Endothelial cell of umbilical vein (primary cell): Measurements from ENCODE around the gene DAP. TPM values are rescaled to one million over a fixed set of nuclear protein-coding genes. Genes with fewer than 3 reads are reported as not detected.

ENCODE experiments used
- BruUV-seq: library from RNA; stranded (reverse); fragments of 400-500 nt; replicated peaks from 2 replicates; lab custom pipeline; 2021; lab: Mats Ljungman, UMichigan
- CTCF ChIA-PET: fragments of 300-600, 350-600 bp; sonication (Branson Sonifier 250); formaldehyde crosslinking; loops from one replicate; lab custom pipeline; 2021; ENCODE audit warnings: antibody characterized with exemption, inconsistent platforms; lab: Charles Lee
- POLR2A ChIA-PET: fragments of 300-600, 350-600 bp; sonication (Branson Sonifier 250); formaldehyde crosslinking; loops from one replicate; lab custom pipeline; 2021; ENCODE audit warnings: antibody characterized with exemption, inconsistent platforms; lab: Charles Lee
- DNase-seq: peaks from one replicate; pipeline ENCODE4 v3.0.0-alpha.2; 2011; ENCODE audit warnings: low read depth, low spot score
- FAIRE-seq: peaks from 2 replicates; lab custom pipeline; 2011; peaks lifted over from hg19 to GRCh38; lab: Jason Lieb, UNC
- H2AFZ ChIP-seq: 2 replicates; pipeline ENCODE4 v1.6.0; 2012; ENCODE audit warnings: low read depth, low read length, control low read depth, inconsistent platforms
- H3K27ac ChIP-seq: 2 replicates; pipeline ENCODE4 v1.5.1; 2011; ENCODE audit warnings: low read depth, mild to moderate bottlenecking, control low read depth, low read length, moderate library complexity; ENCODE audit not compliant: insufficient read depth
- H3K27me3 ChIP-seq, 2 experiments: 2 replicates each; pipeline versions ENCODE4 v1.6.0 to v1.6.1; 2011; ENCODE audit warnings: low read length in 2 of 2, mixed read lengths in 1 of 2; ENCODE audit not compliant: control insufficient read depth in 2 of 2, insufficient read depth in 2 of 2
- H3K36me3 ChIP-seq, 2 experiments: 2 replicates in 1 of 2; 3 replicates in 1 of 2; pipeline ENCODE4 v1.5.1; 2011; ENCODE audit warnings: low read length in 2 of 2, mild to moderate bottlenecking in 1 of 2, moderate library complexity in 1 of 2; ENCODE audit not compliant: control insufficient read depth in 2 of 2, insufficient read depth in 2 of 2; ENCODE audit errors: extremely low read depth in 1 of 2
- H3K4me1 ChIP-seq: 3 replicates; pipeline ENCODE4 v1.5.1; 2011; ENCODE audit warnings: mild to moderate bottlenecking, low read length; ENCODE audit not compliant: control insufficient read depth, insufficient read depth; ENCODE audit errors: extremely low read depth
- H3K4me2 ChIP-seq: 2 replicates; pipeline ENCODE4 v1.6.1; 2011; ENCODE audit warnings: low read length, control low read depth, mixed read lengths; ENCODE audit not compliant: insufficient read depth
- H3K4me3 ChIP-seq, 3 experiments: fragments of 200-600 bp in 1 of 3; sonication (generic), shearing (Covaris generic) in 1 of 3; replicated peaks in 1 of 3; 2 replicates each; pipeline ENCODE4 v1.5.1; 2011 to 2016; ENCODE audit warnings: control low read depth in 3 of 3, low read length in 3 of 3, mild to moderate bottlenecking in 2 of 3, inconsistent platforms in 1 of 3, low read depth in 1 of 3, moderate library complexity in 1 of 3; ENCODE audit not compliant: insufficient read depth in 1 of 3
- H3K79me2 ChIP-seq: 2 replicates; pipeline ENCODE4 v1.6.0; 2012; ENCODE audit warnings: low read length, inconsistent platforms; ENCODE audit not compliant: control insufficient read depth, insufficient read depth
- H3K9ac ChIP-seq: replicated peaks from 2 replicates; pipeline ENCODE3; 2011; ENCODE audit warnings: low read length, control low read depth; ENCODE audit not compliant: insufficient read depth; ENCODE audit errors: extremely low read depth
- H3K9me1 ChIP-seq: replicated peaks from 3 replicates; pipeline ENCODE4 v1.6.0; 2011; ENCODE audit warnings: mild to moderate bottlenecking, low read length; ENCODE audit not compliant: control insufficient read depth, insufficient read depth; ENCODE audit errors: extremely low read depth
- H3K9me3 ChIP-seq: replicated peaks from 2 replicates; pipeline ENCODE4 v1.5.1; 2012; ENCODE audit warnings: low read length, inconsistent platforms; ENCODE audit not compliant: control insufficient read depth, insufficient read depth
- H4K20me1 ChIP-seq: replicated peaks from 2 replicates; pipeline ENCODE3; 2011; ENCODE audit warnings: mild to moderate bottlenecking, low read length; ENCODE audit not compliant: control insufficient read depth, insufficient read depth; ENCODE audit errors: extremely low read depth
- EZH2 ChIP-seq: IDR thresholded peaks from 2 replicates; pipeline ENCODE4 v1.6.1; 2012; ENCODE audit warnings: borderline replicate concordance, low read depth, mild to moderate bottlenecking, moderate library complexity, low read length, inconsistent platforms; ENCODE audit not compliant: severe bottlenecking
- FOS ChIP-seq: IDR thresholded peaks from 2 replicates; pipeline ENCODE4 v1.6.1; 2011; ENCODE audit warnings: mild to moderate bottlenecking, low read length, moderate library complexity, borderline replicate concordance; ENCODE audit not compliant: insufficient read depth
- GATA2 ChIP-seq: IDR thresholded peaks from 2 replicates; pipeline ENCODE4 v1.7.0; 2011; ENCODE audit warnings: low read depth, mild to moderate bottlenecking, moderate library complexity, mixed read lengths, low read length; ENCODE audit not compliant: insufficient read length, insufficient read depth
- JUN ChIP-seq: IDR thresholded peaks from 2 replicates; pipeline ENCODE4 v1.6.1; 2011; ENCODE audit warnings: borderline replicate concordance, low read depth; ENCODE audit not compliant: insufficient read length, insufficient read depth
- MYC ChIP-seq: IDR thresholded peaks from one replicate; pipeline ENCODE4 v1.6.1; 2011; ENCODE audit warnings: mild to moderate bottlenecking, low read depth, low read length
- POLR2A ChIP-seq: IDR thresholded peaks from 2 replicates; pipeline ENCODE4 v1.6.1; 2012; ENCODE audit warnings: low read depth, mild to moderate bottlenecking, control low read depth, low read length
- POLR2AphosphoS5 ChIP-seq: IDR thresholded peaks from 2 replicates; pipeline ENCODE4 v1.6.1; 2012; ENCODE audit warnings: low read depth, mild to moderate bottlenecking, control low read depth, low read length, moderate library complexity; ENCODE audit not compliant: insufficient read depth
- dilution Hi-C: fragments of 300-500 bp; cut with MboI; formaldehyde crosslinking; loops from one replicate; pipeline ENCODE4 v1.15.0; 2019; ENCODE audit warnings: low sequenced_read_pairs; ENCODE audit not compliant: extremely low pct_ligation_motif_present
- intact Hi-C: fragments of 100-400 bp; cut with micrococcal nuclease; formaldehyde crosslinking; loops from one replicate; pipeline ENCODE4 v1.10.0; 2022
- polyA plus RNA-seq, 4 experiments: library from polyadenylated mRNA; depleted of rRNA in 3 of 4; stranded (reverse) in 3 of 4; unstranded in 1 of 4; fragments of >200 nt; gene quantifications; 2 replicates each; pipeline versions ENCODE4 v1.2.1 to v1.2.3, GENCODE V29; 2011 to 2012; ENCODE audit warnings: missing spikeins in 1 of 4
- total RNA-seq: library from RNA; stranded (reverse); gene quantifications from 2 replicates; pipeline ENCODE4 v1.2.3, GENCODE V29; 2021
- TF ChIP-seq, protein P1 (sequence below), 2 donors: IDR thresholded peaks; 1 replicate in 1 of 2; 2 replicates in 1 of 2; pipeline ENCODE4 v1.5.1; 2011; ENCODE audit warnings: low read length in 2 of 2, mild to moderate bottlenecking in 2 of 2, moderate library complexity in 2 of 2, control low read depth in 1 of 2, inconsistent platforms in 1 of 2, low read depth in 1 of 2; ENCODE audit not compliant: insufficient read depth in 1 of 2; ENCODE audit errors: extremely low read depth in 1 of 2
- TF ChIP-seq, protein P2 (sequence below): IDR thresholded peaks from 2 replicates; pipeline ENCODE4 v1.6.1; 2011; ENCODE audit not compliant: insufficient read depth, insufficient read length

Gene DAP
- total and polyA plus RNA-seq, 2 donors (not counting 3 experiments of a cell fraction or from before 2014, with no cell fraction given): 79.8 to 188 TPM

DNA sequence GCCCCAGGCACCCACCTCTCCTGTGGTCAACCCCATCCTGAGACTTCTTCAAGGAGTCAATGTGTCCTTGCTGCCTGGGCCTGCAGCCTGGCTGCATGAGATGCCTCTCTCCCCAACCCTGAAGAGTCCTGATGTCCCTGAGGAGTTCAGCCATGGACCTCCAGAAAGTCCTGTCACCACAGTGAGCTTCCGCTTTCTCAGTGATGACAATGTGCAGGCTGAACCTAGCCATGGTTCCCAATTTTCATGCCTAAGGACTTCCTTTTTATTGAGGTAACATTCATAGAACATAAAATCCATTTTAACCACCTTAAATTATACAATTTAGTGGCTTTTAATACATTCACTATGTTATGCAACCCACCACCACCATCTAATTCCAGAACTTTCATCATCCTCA, 29.1 kb downstream of the DAP start:
- Histone ChIP-seq H3K27me3 (no peaks in the 10 kb centered on the region), H3K9me1 (no peaks in the 10 kb centered on the region), H3K79me2 (peaks cover 62% of the 10 kb centered on the region), H3K9ac (no peak overlapping the region), H3K27ac (no peak overlapping the region), H3K4me2 (no peak overlapping the region), H3K9me3 (no peaks in the 10 kb centered on the region), H4K20me1 (no peaks in the 10 kb centered on the region), H2AFZ (no peak overlapping the region), H3K4me3 (no peak overlapping the region), H3K4me1 (peaks cover 38% of the 10 kb centered on the region), H3K36me3 (peaks cover 0 to 12% of the 10 kb centered on the region in 2 experiments)
- FAIRE-seq (no peak), DNase-seq (no peak)
- CTCF ChIA-PET: interaction anchor here (1.2 to 1.3 kb wide), 2 partner anchors 23 to 29 kb away, joined by 3 to 9 read pairs; no protein-coding TSS in a partner anchor
- POLR2A ChIA-PET: no interaction called here
- BruUV-seq: no TSS peak
- intact Hi-C loops (no loop called here), dilution Hi-C loops (no loop called here)
- no peak for TF ChIP-seq EZH2
- TF ChIP-seq MYC: no peak
- no peak for TF ChIP-seq JUN
- no peak for TF ChIP-seq POLR2AphosphoS5
- TF ChIP-seq, protein P1, sequence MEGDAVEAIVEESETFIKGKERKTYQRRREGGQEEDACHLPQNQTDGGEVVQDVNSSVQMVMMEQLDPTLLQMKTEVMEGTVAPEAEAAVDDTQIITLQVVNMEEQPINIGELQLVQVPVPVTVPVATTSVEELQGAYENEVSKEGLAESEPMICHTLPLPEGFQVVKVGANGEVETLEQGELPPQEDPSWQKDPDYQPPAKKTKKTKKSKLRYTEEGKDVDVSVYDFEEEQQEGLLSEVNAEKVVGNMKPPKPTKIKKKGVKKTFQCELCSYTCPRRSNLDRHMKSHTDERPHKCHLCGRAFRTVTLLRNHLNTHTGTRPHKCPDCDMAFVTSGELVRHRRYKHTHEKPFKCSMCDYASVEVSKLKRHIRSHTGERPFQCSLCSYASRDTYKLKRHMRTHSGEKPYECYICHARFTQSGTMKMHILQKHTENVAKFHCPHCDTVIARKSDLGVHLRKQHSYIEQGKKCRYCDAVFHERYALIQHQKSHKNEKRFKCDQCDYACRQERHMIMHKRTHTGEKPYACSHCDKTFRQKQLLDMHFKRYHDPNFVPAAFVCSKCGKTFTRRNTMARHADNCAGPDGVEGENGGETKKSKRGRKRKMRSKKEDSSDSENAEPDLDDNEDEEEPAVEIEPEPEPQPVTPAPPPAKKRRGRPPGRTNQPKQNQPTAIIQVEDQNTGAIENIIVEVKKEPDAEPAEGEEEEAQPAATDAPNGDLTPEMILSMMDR (IDR thresholded peaks at IDR 0.05; ENCODE audit: extremely low read depth in 1 of 2, insufficient read depth in 1 of 2, low read depth in 1 of 2, low read length in 2 of 2): no peak
- TF ChIP-seq GATA2: no peak
- no peak for TF ChIP-seq FOS
- TF ChIP-seq, protein P2, sequence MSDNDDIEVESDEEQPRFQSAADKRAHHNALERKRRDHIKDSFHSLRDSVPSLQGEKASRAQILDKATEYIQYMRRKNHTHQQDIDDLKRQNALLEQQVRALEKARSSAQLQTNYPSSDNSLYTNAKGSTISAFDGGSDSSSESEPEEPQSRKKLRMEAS: no peak
- no peak for TF ChIP-seq POLR2A
